ENCODE measurements around the gene LHFPL3. TPM values are rescaled to one million over a fixed set of nuclear protein-coding genes. Genes with fewer than 3 reads are reported as not detected.

LHFPL3 gene
- total RNA-seq, 4 donors from 2014 or later: not detected

GRCh38 chr7:104845557-104845956, 517.2 kb downstream of the LHFPL3 start:
- peaks cover 0 to 6% (median 3%) of the 10 kb centered on the region in 3 donors for H3K27me3 ChIP-seq
- ATAC-seq (no peak), DNase-seq (no peak)
- TF ChIP-seq, protein P1, sequence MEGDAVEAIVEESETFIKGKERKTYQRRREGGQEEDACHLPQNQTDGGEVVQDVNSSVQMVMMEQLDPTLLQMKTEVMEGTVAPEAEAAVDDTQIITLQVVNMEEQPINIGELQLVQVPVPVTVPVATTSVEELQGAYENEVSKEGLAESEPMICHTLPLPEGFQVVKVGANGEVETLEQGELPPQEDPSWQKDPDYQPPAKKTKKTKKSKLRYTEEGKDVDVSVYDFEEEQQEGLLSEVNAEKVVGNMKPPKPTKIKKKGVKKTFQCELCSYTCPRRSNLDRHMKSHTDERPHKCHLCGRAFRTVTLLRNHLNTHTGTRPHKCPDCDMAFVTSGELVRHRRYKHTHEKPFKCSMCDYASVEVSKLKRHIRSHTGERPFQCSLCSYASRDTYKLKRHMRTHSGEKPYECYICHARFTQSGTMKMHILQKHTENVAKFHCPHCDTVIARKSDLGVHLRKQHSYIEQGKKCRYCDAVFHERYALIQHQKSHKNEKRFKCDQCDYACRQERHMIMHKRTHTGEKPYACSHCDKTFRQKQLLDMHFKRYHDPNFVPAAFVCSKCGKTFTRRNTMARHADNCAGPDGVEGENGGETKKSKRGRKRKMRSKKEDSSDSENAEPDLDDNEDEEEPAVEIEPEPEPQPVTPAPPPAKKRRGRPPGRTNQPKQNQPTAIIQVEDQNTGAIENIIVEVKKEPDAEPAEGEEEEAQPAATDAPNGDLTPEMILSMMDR (IDR thresholded peaks at IDR 0.05 in 4 of 5, conservative IDR thresholded peaks at IDR 0.05 in 1 of 5): no peak
- no peak for TF ChIP-seq POLR2A (IDR thresholded peaks at IDR 0.05)
- H3K9me3 ChIP-seq: no peaks in the 10 kb centered on the region
- in situ Hi-C loops (cut with MboI; ENCODE audit: low sequenced_read_pairs in 4 of 4) (loop anchor here in 3 of 4 donors (10.0 to 25.0 kb wide), 2 partner anchors 608 to 611 kb away; no protein-coding TSS in a partner anchor), intact Hi-C loops (cut with DNase I; ENCODE audit: low total_unique reads) (loop anchor here (5.0 kb wide), 1 partner anchor 1323 kb away; no protein-coding TSS in a partner anchor)
- no peaks in the 10 kb centered on the region for H3K4me1 ChIP-seq
- H3K36me3 ChIP-seq: no peaks in the 10 kb centered on the region
- H3K4me3 ChIP-seq: no peak overlapping the region
- no peak overlapping the region for H3K27ac ChIP-seq

DNA sequence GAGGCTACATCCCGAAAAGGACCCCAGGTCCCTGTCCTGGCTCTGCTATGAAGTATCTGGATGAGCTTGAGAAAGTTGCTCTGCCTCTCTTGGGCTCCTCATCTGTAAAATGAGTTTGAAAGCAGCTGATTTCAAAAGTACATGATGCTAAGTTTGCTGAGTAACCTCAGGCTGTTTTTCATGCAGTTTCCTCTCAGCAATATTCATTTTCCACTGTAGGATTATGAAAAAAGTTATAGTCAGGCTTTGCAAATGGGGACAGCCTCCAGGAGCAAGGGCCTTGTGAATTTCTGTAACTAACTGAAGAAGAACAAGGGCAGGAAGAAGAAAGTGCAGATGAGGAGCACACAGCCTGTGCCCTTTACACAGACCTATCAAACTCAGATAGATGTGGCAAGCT, 518.3 kb downstream of the LHFPL3 start:
- intact Hi-C loops (cut with DNase I; ENCODE audit: low total_unique reads) (loop anchor here (5.0 kb wide), 1 partner anchor 1324 kb away; no protein-coding TSS in a partner anchor), in situ Hi-C loops (cut with MboI; ENCODE audit: low sequenced_read_pairs in 4 of 4) (loop anchor here in 3 of 4 donors (10.0 to 25.0 kb wide), 2 partner anchors 609 to 612 kb away; no protein-coding TSS in a partner anchor)
- no peak for DNase-seq

DNA sequence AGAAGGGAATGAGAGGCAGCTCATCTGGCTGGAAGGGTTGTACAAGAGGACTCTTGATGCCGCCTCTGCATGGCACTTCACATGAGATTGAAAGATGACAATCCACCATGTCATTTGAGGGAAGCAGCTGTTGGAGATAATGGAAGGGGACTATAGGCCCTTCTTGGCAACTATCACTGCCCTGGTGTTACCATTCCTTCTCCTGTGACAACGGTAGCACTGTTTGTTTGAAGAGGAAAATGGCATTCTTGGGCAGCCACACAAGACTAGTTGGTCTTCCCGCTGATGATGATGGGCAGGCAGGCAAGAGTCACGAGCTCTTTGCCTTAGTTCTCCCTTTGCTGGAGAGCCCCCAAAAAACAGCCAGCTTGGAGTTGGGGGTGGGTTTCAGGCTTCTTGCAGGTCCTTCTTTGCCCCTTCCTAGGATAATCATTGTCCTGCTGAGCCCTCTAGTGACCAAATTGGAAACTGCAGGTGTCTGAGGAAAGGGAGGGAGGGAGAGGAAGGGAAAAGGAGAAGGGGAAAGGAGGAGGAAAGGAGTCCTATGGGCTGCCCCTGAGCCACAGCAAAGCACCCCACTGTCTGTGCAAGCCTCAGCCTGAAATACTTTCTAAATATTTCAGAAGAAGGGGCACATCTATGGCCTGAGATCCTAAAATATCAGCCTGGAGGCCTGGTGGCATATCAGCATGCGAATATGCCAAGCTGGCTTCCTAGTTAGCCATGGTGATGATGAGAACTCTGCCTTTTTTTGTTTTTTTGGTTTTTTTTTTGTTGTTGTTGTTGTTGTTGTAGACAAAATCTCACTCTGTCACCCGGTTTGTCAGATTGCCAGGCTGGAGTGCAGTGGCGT, 520.0 kb downstream of the LHFPL3 start:
- TF ChIP-seq, protein P1 (IDR thresholded peaks at IDR 0.05 in 4 of 5, conservative IDR thresholded peaks at IDR 0.05 in 1 of 5): peak; percentile 50 to 77 (median 64)
- TF ChIP-seq POLR2A (IDR thresholded peaks at IDR 0.05): no peak
- Histone ChIP-seq H3K9me3 (no peaks in the 10 kb centered on the region), H3K36me3 (no peaks in the 10 kb centered on the region), H3K4me3 (no peak overlapping the region), H3K4me1 (no peaks in the 10 kb centered on the region), H3K27me3 (peaks cover 0 to 6% (median 3%) of the 10 kb centered on the region in 3 donors), H3K27ac (no peak overlapping the region)
- in situ Hi-C loops (cut with MboI; ENCODE audit: low sequenced_read_pairs in 4 of 4) (loop anchor here in 3 of 4 donors (10.0 to 25.0 kb wide), 2 partner anchors 611 to 614 kb away; no protein-coding TSS in a partner anchor), intact Hi-C loops (cut with DNase I; ENCODE audit: low total_unique reads) (loop anchor here (2.0 to 5.0 kb wide), 2 partner anchors 618 to 1326 kb away; no protein-coding TSS in a partner anchor)
- DNase-seq (no peak), ATAC-seq (peak in 1 of 2 donors; percentile 77)

More for the DNA sequence above, 518.3 kb downstream of the LHFPL3 start:
- H3K4me1 ChIP-seq: no peaks in the 10 kb centered on the region
- no peaks in the 10 kb centered on the region for H3K9me3 ChIP-seq
- no peak for ATAC-seq
- no peak overlapping the region for H3K27ac ChIP-seq
- no peak overlapping the region for H3K4me3 ChIP-seq
- TF ChIP-seq, protein P1 (IDR thresholded peaks at IDR 0.05 in 4 of 5, conservative IDR thresholded peaks at IDR 0.05 in 1 of 5): no peak
- no peak for TF ChIP-seq POLR2A (IDR thresholded peaks at IDR 0.05)
- peaks cover 0 to 6% (median 3%) of the 10 kb centered on the region in 3 donors for H3K27me3 ChIP-seq
- H3K36me3 ChIP-seq: no peaks in the 10 kb centered on the region

- DNase-seq (no peak), ATAC-seq (no peak)
- Histone ChIP-seq H3K9me3 (no peaks in the 10 kb centered on the region), H3K4me3 (no peak overlapping the region), H3K27ac (no peak overlapping the region), H3K36me3 (no peaks in the 10 kb centered on the region), H3K27me3 (peaks cover 0 to 2% (median under 1%) of the 10 kb centered on the region in 3 donors), H3K4me1 (no peaks in the 10 kb centered on the region)
- TF ChIP-seq, protein P1 (IDR thresholded peaks at IDR 0.05 in 4 of 5, conservative IDR thresholded peaks at IDR 0.05 in 1 of 5): no peak
- TF ChIP-seq POLR2A (IDR thresholded peaks at IDR 0.05): no peak
- in situ Hi-C loops (cut with MboI; ENCODE audit: low sequenced_read_pairs in 4 of 4): no loop called here
- intact Hi-C loops (cut with DNase I; ENCODE audit: low total_unique reads): no loop called here
Observed at GRCh38 chr7:104850374-104850773, 522.0 kb downstream of the LHFPL3 start.
